GM18511 (cell line): ENCODE measurements around the gene RIMBP3C.
A peak's percentile ranks its signal among the peaks of the same experiment; 100 is the strongest.
"Not testable (repeated sequence)": the region's sequence is repeated elsewhere in the genome, so short reads cannot be mapped to it uniquely, and the experiment has no call there.

Experiments
- ATAC-seq: cut with Tn5 transposase; IDR thresholded peaks from one replicate; pipeline ENCODE4 v1.9.1; 2021; ENCODE audit warnings: mild to moderate bottlenecking, moderate library complexity; ENCODE audit not compliant: unreplicated experiment

RIMBP3C gene

DNA sequence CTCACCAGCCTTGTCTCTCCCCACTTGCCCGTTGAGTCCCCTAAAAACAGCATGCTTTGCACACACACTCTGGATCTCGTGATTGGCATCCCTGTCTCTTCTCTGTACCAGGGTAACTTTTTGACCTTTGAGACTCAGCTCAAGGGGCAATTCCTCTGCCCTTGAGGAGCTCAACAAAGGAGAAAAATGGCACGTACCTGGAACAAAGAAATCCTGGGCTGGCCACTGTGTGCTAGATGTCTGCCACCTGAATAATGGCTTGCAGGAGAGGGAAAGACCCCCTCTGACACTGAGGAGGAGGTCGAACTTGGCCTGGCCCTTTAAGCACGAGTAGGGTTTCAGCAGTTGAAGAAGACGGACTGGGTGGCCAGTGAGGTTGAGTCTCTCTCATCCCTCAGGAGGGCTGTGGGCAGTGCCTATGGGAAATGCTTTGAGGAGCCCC is 22.1 kb upstream of the RIMBP3C start:
- no peak for ATAC-seq

DNA sequence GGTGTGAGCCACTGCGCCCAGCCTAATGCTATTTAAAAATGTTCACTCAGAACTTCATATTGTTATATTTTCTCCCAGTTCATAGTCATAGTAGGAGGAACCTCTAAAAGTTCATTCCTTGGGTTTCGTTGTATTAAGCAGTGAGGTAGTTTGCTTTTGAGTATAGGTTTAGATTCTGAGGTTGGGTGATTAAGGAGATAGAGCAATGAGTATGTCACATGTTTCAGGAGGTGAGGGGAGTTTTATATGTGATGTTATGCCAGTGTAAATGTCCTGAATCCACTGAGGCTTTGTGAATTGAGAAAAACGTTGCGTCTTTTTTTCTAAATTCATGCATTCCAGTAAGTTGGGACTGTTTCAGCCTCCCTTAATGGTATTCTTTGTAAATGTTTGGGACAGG is 20.4 kb upstream of the RIMBP3C start:
- ATAC-seq, result no peak

DNA sequence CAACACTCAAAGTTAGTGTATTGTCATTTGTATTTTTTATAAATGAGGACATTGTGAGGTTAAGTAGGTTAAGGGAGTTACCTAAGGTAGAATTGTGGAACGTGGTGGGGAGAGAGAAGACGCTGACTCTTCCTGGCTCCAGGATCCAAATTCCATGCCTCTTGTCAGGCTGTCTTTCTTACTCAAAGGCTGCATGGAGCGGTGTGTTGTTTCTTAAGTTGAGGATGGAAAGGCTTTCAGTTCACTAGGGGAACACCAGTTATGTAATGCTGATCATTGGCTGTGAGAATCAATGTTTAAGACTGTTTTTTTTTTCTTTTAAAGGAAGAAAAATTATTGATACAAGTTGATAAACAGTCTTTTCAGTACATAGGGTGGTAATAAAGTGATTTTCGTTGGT is 19.1 kb upstream of the RIMBP3C start:
- no peak for ATAC-seq

DNA sequence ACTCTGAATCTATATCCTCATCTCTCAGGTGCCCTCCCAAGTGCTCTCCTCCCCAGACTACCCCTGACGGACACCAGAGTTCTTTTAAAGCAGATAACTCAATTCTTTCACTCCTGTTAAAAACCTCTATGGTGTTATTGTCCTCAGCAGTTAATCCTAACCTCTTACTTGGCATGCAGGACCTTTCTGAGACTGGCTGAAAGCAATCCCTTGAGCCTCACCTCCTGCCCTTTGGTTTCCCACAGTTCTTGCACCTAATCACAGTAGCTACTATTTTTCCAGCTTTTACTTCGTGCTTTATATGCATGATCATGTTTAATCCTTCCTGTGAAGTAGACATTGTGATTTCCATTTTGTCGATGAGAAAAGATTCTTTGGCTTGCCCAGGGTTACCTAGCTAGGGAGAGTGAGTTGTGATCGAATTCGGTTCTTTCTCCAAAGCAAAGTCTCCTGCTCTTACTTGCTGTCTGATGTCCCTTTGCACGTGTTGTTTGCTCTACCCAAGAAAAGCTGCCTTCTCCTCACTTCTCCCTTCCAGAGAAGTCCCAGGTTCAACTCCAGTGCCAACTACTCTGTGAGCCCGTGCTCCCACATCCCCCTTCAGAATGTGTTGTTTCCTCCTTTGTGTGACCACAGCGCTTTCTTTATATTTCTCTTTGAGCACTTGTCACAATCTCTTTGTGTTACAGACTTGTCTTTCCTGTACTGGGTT is 18.4 kb upstream of the RIMBP3C start:
- no peak for ATAC-seq

DNA sequence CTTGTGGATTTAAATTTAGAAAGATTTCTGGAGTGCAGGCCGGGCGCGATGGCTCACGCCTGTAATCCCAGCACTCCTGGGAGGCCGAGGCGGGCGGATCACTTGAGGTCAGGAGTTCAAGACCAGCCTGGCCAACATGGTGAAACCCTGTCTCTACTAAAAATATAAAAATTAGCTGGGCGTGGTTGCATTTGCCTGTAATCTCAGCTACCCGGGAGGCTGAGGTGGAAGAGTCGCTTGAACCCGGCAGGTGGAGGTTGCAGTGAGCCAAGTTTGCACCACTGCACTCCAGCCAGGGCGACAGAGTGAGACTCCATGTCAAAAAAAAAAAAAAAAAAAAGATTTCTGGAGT is 17.8 kb upstream of the RIMBP3C start:
- not testable (repeated sequence) for ATAC-seq

DNA sequence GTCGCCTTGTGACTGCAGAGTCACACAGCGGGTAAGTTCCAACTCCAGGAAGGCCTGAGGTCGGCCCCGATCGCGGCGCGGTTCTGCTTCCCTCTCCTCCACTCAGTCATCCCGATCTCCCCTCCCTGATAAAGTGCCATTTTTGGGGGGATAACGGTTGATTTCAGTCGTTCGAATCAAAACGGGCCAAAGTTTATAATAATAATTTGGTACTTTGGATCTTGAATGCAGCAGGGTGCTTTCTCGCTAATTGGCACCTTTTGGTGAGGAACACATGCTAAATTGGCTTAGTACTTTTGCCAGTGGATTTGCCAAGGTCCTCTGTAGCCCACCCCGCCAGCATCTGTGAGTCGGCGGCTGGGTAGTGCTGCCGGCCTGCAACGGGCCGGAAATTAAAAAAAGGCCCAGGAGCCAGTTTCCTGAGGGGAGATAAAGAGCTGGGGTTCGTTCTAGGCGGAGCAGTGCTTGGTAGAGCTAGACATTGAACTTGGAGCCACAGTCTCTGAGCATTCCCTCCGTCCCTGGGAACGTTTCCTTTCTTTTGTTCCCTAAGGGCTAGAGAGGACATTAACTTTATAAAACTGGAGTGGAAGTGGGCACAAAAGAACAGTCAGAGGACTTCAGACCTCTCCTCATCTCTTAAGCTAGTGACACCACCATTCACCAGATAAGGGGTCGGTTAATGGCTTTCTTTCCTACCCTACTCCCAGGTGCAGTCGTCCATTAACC is 17.2 kb upstream of the RIMBP3C start:
- peak; percentile 28 for ATAC-seq

DNA sequence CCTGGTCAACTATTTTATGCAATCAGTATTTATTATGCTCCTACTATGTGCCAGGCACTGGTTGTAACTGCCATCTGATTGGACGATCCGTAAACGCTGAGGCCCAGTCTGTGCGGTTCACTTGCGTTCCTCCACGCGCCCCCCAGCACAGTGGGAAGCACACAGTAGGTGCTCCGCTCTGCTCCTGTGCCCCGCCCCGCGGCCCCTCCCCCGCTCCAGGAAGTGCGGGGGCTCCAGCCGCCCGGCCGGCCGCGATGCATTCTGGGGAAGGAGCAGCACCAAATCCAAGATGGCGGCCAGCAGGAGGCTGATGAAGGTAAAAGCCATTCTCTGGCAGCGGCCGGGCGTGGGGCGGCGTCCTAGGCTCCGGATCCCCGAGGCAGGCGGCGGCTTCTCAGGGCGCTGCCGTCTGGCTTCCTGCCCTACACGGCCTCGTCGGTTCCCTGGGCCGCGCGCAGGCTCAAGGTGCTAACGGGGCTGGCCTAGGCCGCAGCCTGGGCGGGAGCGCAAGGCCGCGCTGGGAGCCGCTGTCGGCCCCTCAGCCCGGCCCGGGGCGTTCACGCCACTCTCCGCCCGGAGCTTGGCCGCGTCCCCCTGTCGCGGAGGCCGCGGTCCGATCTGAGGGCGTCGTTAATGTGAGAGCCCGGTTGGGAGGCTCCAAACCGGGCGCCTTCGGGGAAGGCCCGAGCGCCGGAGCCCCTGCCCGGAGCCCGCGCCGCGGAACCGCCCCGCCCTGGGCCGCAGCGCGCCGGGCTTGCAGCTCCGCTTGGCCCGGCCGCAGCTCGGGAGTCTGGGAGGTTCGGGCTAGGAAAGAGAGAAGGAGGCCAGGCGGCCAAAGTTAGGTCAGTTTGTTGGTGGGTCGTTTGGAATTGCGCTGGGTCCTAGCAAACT is 16.4 kb upstream of the RIMBP3C start, which contains the start of gene UBE2L3:
UBE2L3 (plus strand) TSS at position 259 of the 891 bp plus-strand sequence; CDS start at position 290, 31 bp downstream.
- ATAC-seq, result peak; percentile 67

DNA sequence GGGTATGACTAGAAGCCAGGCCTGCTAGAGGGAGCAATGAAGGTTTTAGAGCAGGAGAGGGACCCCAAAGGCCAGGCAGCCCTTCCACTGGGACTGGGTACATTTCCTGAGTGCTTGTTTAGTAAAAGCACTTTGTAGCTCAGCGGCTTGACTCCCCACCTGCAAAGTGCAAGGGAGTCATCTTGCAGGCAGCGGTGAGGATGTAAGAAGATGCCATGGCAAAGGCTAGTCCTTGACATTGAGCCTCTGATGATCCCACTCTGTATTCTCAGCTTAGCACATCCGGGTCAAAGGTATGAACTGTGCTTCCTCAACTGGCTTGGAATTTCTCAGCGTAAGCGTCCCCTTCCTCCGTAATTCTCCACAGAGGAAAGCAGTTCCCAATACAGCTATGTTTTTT is 13.2 kb upstream of the RIMBP3C start:
- no peak for ATAC-seq

DNA sequence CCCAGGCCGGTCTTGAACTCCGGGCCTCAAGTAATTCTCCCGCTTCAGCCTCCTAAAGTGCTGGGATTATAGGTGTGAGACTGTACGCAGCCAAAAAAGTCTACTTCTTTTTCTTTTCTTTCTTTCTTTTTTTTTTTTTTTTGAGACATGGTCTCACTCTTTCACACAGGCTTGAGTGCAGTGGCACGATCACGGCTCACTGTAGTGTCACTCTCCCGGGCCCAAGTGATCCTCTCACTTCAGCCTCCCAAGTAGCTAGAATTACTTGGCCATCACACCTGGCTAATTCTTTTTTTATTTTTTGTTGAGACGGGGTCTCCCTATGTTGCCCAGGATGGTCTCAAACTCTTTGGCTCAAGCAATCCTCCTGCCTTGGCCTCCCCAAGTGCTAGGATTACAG is 12.7 kb upstream of the RIMBP3C start:
- no peak for ATAC-seq

DNA sequence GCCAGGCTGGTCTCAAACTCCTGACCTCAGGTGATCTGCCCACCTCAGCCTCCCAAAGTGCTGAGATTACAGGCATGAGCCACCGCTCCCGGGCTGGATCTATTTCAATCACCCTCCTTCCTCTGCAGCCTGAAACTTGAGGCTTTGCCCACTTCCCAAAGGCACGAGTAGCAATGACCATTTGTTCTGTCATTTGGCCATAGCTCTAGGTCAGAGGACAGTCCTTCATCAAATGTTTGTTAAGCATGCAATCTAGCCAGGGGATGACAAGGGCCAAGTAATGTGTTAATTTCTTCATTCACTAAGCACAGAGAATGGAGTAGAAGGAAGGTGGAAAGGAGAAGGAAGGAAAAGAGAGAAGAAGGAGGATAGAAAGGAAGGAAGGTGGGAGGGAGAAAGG is 9.4 kb upstream of the RIMBP3C start:
- not testable (repeated sequence) for ATAC-seq

DNA sequence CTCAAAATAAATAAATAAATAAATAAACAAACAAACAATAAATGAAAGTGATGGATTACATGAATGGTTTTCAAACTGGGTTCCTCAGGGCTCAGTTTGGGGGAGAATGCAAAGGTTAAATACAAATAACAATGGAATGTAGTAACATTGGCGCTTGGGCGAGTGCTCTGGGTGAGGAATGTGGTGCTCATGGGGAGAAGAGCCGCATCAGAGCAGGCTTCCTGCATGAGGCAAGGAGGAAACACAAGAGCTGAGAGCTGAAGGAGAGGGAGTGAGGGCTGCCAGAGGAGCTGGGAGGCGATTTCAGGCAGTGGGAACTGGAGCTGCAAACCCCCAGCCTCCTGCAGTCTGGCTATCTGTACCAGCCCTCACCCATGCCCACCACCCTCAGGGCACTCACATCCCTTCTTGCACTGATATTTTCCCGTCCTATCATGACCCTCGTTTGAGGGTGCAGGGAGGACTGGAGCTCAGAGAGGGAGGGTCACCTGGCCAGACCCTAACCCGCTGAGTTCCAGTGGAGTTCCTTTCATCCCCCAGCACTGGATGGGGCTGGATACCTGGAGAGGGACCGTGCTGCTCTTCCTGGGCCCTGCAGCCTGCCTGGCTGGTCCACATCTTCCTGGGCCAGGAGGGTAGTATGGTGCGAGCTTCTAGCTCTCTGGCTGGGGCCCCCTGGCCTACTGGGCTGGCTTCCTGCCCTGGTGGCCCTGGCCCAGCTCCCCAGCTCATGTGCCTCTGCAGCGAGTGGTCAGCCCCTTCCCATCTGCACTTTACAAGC is 8.3 kb upstream of the RIMBP3C start:
- ATAC-seq, result not testable (repeated sequence)

DNA sequence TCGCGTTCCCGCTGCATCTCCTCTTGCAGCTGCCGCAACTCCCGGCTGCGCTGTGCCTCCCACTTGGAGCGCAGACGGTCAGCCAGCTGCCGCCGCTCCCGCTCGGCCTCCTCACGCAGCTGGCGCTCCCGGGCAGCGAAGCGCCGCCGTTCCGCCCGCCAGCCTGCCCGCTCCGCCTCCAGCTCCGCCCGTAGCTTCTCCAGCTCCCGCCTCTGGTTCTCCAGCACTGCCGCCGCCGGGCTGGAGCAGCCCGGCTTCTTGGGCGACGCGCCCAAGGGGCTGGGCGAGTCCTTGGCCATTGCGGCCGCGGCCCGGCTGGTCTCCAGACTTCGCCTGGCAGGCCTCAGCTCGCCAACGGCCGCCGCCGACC is 598 bp downstream of the RIMBP3C start:
- ATAC-seq, result peak; percentile 35

DNA sequence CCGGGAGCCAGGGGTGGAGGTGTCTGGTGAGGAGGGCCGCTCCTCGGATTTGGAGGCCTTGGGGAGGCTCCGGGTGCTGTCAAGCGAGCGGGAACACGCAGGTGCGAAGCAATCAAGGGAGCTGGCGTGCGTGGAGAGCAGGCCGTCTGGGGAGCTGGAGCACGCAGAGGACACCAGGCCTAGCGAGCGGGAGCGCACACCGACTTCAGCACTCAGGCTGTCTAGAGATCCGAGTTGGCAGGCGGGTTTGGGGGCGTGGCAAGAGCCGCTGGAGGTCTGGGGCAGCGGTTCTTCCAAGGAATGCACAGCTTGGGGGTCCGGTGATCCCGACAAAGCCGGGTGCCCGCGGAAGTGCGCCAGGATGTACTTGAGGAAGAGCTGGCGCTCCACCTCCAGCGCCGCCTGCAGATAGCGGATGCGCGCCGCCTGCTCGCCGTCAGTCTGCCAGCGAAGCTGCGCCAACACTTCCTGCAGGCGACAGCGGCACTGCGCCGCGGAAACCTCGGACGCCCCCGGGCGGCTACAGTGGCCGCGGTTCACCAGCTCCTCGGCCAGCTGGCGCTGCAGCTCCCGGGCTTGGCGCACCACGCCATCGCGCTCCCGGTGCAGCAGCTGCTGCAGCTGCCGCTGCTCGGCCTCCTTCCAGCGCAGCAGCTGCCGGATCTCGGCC is 1.1 kb downstream of the RIMBP3C start:
- ATAC-seq, result peak; percentile 65

DNA sequence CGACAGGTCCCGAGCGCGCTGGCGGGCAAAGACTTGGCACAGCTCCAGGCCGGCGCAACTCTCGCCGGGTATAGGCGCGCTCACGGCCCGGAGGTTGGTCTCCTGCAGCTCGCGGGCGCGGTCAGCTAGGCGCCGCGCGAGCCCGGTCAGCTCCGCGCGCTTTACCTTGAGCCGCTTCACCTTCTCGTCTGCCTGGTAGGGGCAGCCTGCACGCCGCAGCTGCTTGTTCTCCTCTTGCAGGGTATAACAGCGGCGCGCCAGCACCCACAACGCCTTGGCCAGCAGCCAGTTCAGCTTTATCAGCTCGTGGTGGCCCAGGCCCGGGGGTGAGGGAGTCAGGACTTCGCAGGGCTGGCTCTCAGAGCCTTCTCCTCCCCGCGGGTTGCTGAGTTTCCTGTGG is 1.7 kb downstream of the RIMBP3C start:
- ATAC-seq, result peak; percentile 18

DNA sequence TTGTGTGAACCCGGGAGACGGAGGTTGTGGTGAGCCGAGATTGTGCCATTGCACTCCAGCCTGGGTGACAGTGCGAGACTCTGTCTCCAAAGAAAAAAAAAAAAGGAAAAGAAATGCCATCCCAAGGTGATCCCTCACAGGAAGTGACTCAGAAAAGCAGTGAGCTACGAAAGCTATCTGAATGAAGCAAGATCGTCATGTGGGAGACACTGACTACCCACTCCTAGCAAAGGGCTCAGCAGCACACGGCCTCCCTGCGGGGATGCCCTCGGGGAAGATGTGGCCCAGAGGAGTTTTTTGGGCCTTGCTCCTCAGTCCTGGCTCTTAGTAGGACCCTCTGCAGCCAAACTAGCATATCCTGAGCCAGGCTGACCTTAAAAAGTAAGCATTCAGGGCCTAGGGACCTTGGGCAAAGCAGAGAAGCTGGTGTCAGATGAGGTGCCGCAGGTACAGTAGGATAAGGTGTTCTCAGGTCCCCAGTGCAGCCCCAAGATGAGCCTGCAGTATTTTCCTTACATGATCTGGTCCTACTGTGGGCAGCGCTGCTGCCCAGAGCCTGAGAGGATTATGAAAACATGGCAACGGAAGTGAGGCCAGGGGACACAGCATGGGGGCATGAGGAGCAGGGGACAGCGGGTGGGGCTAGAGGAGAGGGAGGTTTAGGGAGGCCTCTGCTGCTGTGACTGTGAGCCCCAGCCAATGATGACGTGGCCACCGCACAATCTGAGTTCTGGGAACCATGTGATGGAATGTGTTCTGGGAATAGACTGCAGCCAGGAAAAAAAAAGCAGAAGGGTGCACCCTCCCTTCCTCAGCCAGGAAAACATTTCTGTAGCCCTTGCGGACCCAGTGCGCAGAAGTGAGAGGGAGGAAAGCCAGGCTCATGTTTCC is 6.6 kb downstream of the RIMBP3C start:
- not testable (repeated sequence) for ATAC-seq

DNA sequence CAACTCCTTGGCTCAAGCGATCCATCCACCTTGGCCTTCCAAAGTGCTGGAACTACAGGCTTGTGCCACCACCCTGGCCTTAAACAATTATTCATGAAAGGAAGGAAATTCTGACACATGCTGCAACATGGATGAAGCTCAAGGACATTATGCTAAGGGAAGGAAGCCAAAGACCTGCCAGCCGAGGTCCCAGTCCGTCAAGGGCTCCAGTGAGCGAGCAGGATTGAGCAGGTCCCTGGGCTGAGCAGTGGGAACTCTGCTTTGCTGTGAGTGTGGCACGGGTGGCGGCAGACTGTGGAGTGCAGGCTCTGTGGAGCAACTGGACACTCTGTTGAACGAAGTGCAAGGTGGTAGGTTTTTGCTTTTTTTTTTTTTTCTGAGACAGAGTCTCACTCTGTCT is 11.4 kb downstream of the RIMBP3C start:
- not testable (repeated sequence) for ATAC-seq

DNA sequence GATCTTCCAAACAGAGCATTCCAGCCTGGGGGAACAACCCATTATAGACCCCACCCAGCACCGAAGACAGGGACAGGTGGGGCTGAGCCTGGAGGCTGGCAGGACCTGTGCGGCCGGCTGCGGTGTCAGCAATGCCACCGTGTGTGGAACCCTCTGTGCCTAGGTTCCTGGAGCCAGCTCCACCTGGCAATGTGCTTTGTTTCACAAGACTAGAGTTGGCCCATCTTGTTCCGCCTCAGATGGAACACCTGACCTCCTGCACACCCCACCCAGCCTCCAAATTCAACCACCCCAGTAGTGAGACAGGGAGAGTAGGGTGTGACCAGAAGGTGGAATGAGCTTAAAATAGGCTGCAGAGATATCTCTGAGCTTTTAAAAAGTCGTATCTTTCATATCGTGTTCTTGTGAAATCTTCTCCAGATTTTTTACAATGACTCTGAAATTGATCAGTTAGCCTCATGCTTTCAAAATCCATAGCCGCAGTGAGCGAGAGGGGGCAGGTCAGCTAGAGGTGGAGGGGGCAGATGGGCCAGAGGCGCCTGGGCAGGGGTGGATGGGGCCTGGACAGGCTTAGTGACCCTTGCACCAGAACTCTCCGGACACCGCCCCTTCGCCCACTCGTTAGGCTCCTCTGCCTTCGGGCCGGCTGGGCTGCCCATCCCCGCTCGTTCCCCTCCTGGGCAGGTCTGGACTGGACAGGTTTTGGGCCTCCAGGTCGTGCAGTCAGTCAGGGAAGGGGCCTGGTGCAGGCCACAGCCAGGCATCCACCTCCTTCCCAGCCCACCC is 18.2 kb downstream of the RIMBP3C start:
- ATAC-seq, result not testable (repeated sequence)

DNA sequence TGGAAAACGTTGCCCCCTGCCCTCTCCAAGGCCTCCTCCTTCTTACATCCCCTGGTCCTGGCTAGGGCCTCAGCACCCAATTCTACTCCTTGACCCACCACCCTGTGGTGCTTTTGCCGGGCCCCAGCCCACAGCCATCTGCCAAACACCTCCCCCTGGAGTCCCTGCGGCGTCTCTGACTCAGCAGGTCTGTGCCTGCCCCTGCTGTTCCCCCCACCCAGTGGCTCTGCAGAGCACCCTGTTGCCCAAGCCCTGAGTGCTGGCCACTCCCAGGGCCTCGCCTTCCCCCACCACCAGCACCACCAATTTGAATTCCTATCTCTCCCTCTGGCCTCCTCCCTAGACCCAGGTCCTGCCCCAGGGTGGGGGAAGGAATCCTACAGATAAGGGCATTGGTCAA is 19.7 kb downstream of the RIMBP3C start:
- ATAC-seq, result not testable (repeated sequence)
